D721Med (cell line): ENCODE data around the gene SKP1.
A peak's percentile ranks its signal among the peaks of the same experiment; 100 is the strongest.

Experiments used
- DNase-seq: peaks from one replicate; pipeline ENCODE4 v3.0.0; 2011; ENCODE audit warnings: low spot score; ENCODE audit not compliant: insufficient read length
- FAIRE-seq: peaks from 2 replicates; lab custom pipeline; 2011; peaks lifted over from hg19 to GRCh38; lab: Jason Lieb, UNC
- CTCF ChIP-seq: IDR thresholded peaks from 2 replicates; pipeline ENCODE4 v1.5.1; 2012; ENCODE audit warnings: mild to moderate bottlenecking, control low read depth; ENCODE audit not compliant: insufficient read depth; ENCODE audit errors: missing control alignments

Gene SKP1

GRCh38 chr5:134188092-134188491, 11.3 kb upstream of the SKP1 start:
- TF ChIP-seq CTCF, result no peak
- no peak for DNase-seq

GRCh38 chr5:134184155-134185135, 7.7 kb upstream of the SKP1 start:
- FAIRE-seq, result no peak
- TF ChIP-seq CTCF, result peak; percentile 85
- DNase-seq, result peak; percentile 66

More at GRCh38 chr5:134188092-134188491, 11.3 kb upstream of the SKP1 start:
- FAIRE-seq, result no peak

GRCh38 chr5:134183481-134183880, 6.7 kb upstream of the SKP1 start:
- TF ChIP-seq CTCF, result no peak
- DNase-seq, result no peak
- no peak for FAIRE-seq

- no peak for FAIRE-seq
- no peak for TF ChIP-seq CTCF
- DNase-seq, result no peak
Observed at GRCh38 chr5:134178096-134178419, 1.3 kb upstream of the SKP1 start.

- DNase-seq (no peak), FAIRE-seq (no peak)
- TF ChIP-seq CTCF, result no peak
Observed at GRCh38 chr5:134177369-134178095, 782 bp upstream of the SKP1 start.

DNA sequence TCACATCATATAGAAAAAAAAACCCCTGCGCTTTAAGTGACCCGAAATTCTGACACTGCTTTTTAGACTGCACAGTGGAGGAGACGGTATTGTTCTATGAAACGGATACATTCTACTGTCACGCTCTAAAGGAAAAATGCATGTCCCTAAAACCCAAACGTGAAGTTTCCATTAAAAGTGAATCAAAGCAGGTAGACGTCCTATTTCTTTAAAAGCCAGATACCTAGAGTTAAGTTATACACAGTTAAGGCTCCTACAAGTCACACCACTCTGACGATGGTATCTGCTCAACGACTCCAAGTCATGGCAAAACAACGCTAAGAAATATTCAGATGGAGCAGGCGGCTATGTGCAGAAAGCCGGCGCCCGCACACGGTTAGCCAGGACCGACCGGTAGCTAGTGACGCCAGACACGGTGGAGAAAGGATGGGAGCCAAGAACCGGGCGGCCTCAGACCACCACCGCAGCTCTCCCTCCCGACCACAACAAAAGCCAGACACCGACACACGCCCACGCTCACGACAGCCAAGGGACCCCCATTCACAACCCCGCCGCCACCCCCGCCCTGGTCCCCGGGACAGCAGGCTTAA, 734 bp downstream of the SKP1 start:
- FAIRE-seq (no peak), DNase-seq (no peak)
- no peak for TF ChIP-seq CTCF
